Stomach (tissue), 9 donors: ENCODE results near the gene SLC27A4. TPM values are rescaled to one million over a fixed set of nuclear protein-coding genes. Genes with fewer than 3 reads are reported as not detected.
A peak's percentile ranks its signal among the peaks of the same experiment; 100 is the strongest.

Experiments
- DNase-seq, 2 donors: peaks; one replicate each; pipeline versions ENCODE4 v3.0.0 to v3.0.0-alpha.2; 2013 to 2019
- H3K27ac ChIP-seq, 5 donors: fragments of 200-600 bp in 4 of 5; sonication (generic) in 4 of 5; one replicate each; pipeline ENCODE4 v1.5.1; 2013 to 2019; ENCODE audit warnings: mild to moderate bottlenecking in 1 of 5, moderate library complexity in 1 of 5
- H3K27me3 ChIP-seq, 3 donors: fragments of 200-600 bp; sonication (generic); one replicate each; pipeline ENCODE4 v1.5.1; 2017 to 2019; ENCODE audit warnings: mixed run types in 1 of 3
- H3K36me3 ChIP-seq, 4 donors: fragments of 200-600 bp; sonication (generic); 1 replicate in 3 of 4; 2 replicates in 1 of 4; pipeline ENCODE4 v1.5.1; 2016 to 2019
- H3K4me1 ChIP-seq, 4 donors: fragments of 200-600 bp; sonication (generic); one replicate each; pipeline ENCODE4 v1.5.1; 2016 to 2019
- H3K4me3 ChIP-seq, 4 donors: fragments of 200-600 bp; sonication (generic) in 3 of 4; one replicate each; pipeline ENCODE4 v1.5.1; 2016 to 2019; ENCODE audit warnings: mild to moderate bottlenecking in 1 of 4
- H3K9me3 ChIP-seq, 4 donors: fragments of 200-600 bp; sonication (generic); one replicate each; pipeline ENCODE4 v1.5.1; 2016 to 2019
- EP300 ChIP-seq: sonication (generic); formaldehyde crosslinking; IDR thresholded peaks from one replicate; pipeline ENCODE4 v1.6.1; 2017; ENCODE audit warnings: antibody characterized with exemption
- POLR2A ChIP-seq, 4 donors: fragments of 450-650 bp; IDR thresholded peaks; one replicate each; pipeline ENCODE4 v1.6.1; 2016; ENCODE audit warnings: antibody characterized with exemption in 4 of 4, control low read depth in 2 of 4, mild to moderate bottlenecking in 1 of 4, moderate library complexity in 1 of 4
- POLR2AphosphoS5 ChIP-seq, 3 donors: sonication (generic); formaldehyde crosslinking; IDR thresholded peaks; one replicate each; pipeline ENCODE4 v1.6.1; 2016; ENCODE audit warnings: antibody characterized with exemption in 3 of 3
- WGBS, 5 donors: extraction: QIAGEN DNeasy Blood & Tissue Kit in 3 of 5; methylation state at CpG; one replicate each; pipeline versions ENCODE4 v1.1.5 to v1.1.7; 2013 to 2018; 5-methylcytosine and 5-hydroxymethylcytosine counted together
- intact Hi-C: fragments of 100-400 bp; cut with DNase I; formaldehyde crosslinking; loops from one replicate; pipeline ENCODE4 v1.15.1; 2023; ENCODE audit warnings: low total_unique reads
- polyA plus RNA-seq, 3 donors: library from polyadenylated mRNA; stranded (reverse); fragments of 200-250 nt; gene quantifications; one replicate each; pipeline ENCODE4 v1.2.3, GENCODE V29; 2013
- total RNA-seq, 5 donors: library from RNA; depleted of rRNA; stranded (reverse); fragments of >200 nt; gene quantifications; one replicate each; pipeline versions ENCODE4 v1.1.0 to v1.2.3, GENCODE V29; 2014 to 2016
- TF ChIP-seq, protein P1 (sequence below), 7 experiments: fragments of 450-650 bp in 4 of 7; fragments of 200-600 bp in 3 of 7; sonication (generic) in 3 of 7; IDR thresholded peaks; one replicate each; pipeline ENCODE4 v1.5.1; 2016 to 2019; ENCODE audit warnings: antibody characterized with exemption in 7 of 7, control low read depth in 2 of 7, mild to moderate bottlenecking in 1 of 7
- donor health status: healthy with polysubstance abuse.
- donor health status: Bipolar disorder and iron deficiency.
- donor health status: healthy.

The SLC27A4 gene
- total and polyA plus RNA-seq, 8 donors = 6.0 to 200 (median 21.2) TPM

DNA sequence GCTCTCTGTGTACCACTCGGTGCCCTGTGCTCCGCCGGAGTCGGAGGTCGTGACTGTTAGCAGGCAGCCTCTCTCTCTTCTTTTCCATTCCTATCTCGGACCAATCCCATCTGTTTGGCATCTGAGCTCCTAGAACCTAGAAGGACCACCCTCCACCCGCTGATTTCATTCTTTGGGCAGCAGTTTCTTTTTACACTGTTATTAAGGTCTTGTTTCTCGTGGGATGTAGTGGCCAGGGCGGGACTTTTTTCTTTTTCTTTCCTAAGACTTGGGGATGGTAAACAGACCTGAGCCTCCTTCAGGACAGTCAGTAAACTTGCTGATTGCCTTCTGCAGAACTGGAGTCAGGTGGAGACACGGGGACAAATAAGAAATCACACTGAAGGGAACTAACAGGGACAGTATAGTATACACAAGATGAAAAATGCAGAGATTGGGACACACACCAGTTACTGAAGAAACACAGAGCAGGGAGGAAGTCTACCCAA is 31.3 kb downstream of the SLC27A4 start:
- Histone ChIP-seq H3K4me1 (peaks cover 20 to 42% (median 32%) of the 10 kb centered on the region in 4 donors), H3K27me3 (no peaks in the 10 kb centered on the region), H3K27ac (peak overlapping the region; percentile 59 to 95 (median 91)), H3K9me3 (no peaks in the 10 kb centered on the region), H3K36me3 (peaks cover 0 to 33% (median 28%) of the 10 kb centered on the region in 4 donors), H3K4me3 (peak overlapping the region; percentile 65 to 92 (median 78))
- no peak for DNase-seq
- intact Hi-C loops = loop anchor here (10.0 kb wide), 1 partner anchor 123 kb away; no protein-coding TSS in a partner anchor
- 0 to 1% (median 1%) methylated on average over 10 of the region's 10 CpGs for WGBS, 5 donors
- TF ChIP-seq, protein P1, sequence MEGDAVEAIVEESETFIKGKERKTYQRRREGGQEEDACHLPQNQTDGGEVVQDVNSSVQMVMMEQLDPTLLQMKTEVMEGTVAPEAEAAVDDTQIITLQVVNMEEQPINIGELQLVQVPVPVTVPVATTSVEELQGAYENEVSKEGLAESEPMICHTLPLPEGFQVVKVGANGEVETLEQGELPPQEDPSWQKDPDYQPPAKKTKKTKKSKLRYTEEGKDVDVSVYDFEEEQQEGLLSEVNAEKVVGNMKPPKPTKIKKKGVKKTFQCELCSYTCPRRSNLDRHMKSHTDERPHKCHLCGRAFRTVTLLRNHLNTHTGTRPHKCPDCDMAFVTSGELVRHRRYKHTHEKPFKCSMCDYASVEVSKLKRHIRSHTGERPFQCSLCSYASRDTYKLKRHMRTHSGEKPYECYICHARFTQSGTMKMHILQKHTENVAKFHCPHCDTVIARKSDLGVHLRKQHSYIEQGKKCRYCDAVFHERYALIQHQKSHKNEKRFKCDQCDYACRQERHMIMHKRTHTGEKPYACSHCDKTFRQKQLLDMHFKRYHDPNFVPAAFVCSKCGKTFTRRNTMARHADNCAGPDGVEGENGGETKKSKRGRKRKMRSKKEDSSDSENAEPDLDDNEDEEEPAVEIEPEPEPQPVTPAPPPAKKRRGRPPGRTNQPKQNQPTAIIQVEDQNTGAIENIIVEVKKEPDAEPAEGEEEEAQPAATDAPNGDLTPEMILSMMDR (IDR thresholded peaks at IDR 0.05) = no peak
- TF ChIP-seq POLR2AphosphoS5 (IDR thresholded peaks at IDR 0.05) (no peak), EP300 (no peak), POLR2A (IDR thresholded peaks at IDR 0.05) (no peak)

DNA sequence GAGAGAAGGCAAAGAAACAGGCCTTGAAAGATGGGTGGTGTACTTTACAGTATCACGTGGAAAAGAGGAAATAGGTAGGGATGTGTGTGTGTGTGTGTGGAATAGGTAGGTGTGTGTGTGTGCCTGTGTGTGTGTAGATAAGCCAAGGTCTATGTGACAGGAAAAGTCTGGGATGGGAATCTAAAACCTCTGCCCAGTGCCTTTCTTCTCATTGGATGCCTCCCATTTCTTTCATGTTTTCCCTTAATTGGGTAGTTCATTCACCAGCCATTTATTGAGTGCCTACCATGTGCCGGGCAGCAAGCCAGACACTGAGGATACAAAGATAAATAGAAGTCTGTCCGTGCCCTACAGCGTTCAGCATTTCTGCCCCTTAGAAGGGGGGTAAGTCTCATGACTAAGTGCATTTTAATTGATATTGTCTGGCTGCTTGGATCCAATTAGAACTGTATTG is 31.9 kb downstream of the SLC27A4 start:
- H3K4me1 ChIP-seq = peaks cover 20 to 42% (median 32%) of the 10 kb centered on the region in 4 donors
- peak overlapping the region; percentile 65 to 92 (median 78) for H3K4me3 ChIP-seq
- intact Hi-C loops = loop anchor here (10.0 kb wide), 1 partner anchor 123 kb away; no protein-coding TSS in a partner anchor
- peak in 1 of 2 donors; percentile 49 for DNase-seq
- H3K27ac ChIP-seq = peak overlapping the region in 4 of 5 donors; percentile 91 to 95 (median 92)
- peaks cover 0 to 35% (median 28%) of the 10 kb centered on the region in 4 donors for H3K36me3 ChIP-seq
- no peaks in the 10 kb centered on the region for H3K9me3 ChIP-seq
- H3K27me3 ChIP-seq = no peaks in the 10 kb centered on the region
- 17 to 33% (median 24%) methylated on average over 4 of the region's 4 CpGs for WGBS, 5 donors
- TF ChIP-seq EP300 = no peak
- no peak for TF ChIP-seq POLR2A (IDR thresholded peaks at IDR 0.05)
- TF ChIP-seq, protein P1 (IDR thresholded peaks at IDR 0.05) = no peak
- TF ChIP-seq POLR2AphosphoS5 (IDR thresholded peaks at IDR 0.05) = no peak

DNA sequence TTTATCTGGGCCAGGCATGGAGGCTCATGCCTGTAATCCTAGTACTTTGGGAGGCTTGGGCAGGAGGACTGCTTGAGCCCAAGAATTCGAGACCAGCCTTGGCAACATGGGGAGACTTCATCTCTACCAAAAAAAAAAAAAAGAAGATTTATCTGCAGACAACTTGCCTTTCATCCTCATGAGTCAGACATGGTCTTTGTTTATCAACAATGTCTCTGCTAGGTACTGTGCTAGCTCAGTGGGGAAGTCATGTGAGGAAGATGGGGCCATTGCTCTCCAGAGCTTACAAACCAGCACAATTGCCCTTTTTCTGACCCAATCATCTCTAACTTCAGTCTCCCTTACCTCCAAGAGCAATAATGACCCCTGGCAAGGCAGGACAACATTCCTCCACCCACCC is 32.5 kb downstream of the SLC27A4 start:
- H3K4me1 ChIP-seq = peaks cover 20 to 42% (median 32%) of the 10 kb centered on the region in 4 donors
- peaks cover under 1 to 37% (median 32%) of the 10 kb centered on the region in 4 donors for H3K36me3 ChIP-seq
- H3K27me3 ChIP-seq = no peaks in the 10 kb centered on the region
- TF ChIP-seq POLR2AphosphoS5 (IDR thresholded peaks at IDR 0.05) (no peak), EP300 (no peak), POLR2A (IDR thresholded peaks at IDR 0.05) (no peak)
- TF ChIP-seq, protein P1 (IDR thresholded peaks at IDR 0.05) = no peak
- 57 to 86% (median 76%) methylated on average over 1 of the region's 1 CpG for WGBS, 5 donors
- peak overlapping the region in 1 of 5 donors; percentile 91 for H3K27ac ChIP-seq
- peak overlapping the region in 1 of 4 donors; percentile 92 for H3K4me3 ChIP-seq
- intact Hi-C loops = loop anchor here (10.0 kb wide), 1 partner anchor 122 kb away; no protein-coding TSS in a partner anchor
- DNase-seq = no peak
- no peaks in the 10 kb centered on the region for H3K9me3 ChIP-seq

- Histone ChIP-seq H3K4me1 (peaks cover 20 to 42% (median 32%) of the 10 kb centered on the region in 4 donors), H3K9me3 (no peaks in the 10 kb centered on the region), H3K27me3 (no peaks in the 10 kb centered on the region), H3K27ac (no peak overlapping the region), H3K36me3 (peaks cover 5 to 51% (median 47%) of the 10 kb centered on the region in 4 donors), H3K4me3 (no peak overlapping the region)
- intact Hi-C loops = loop anchor here (10.0 kb wide), 1 partner anchor 121 kb away; no protein-coding TSS in a partner anchor
- 72 to 86% (median 84%) methylated on average over 8 to 9 of the region's 9 CpGs for WGBS, 5 donors
- TF ChIP-seq, protein P1 (IDR thresholded peaks at IDR 0.05) = no peak
- TF ChIP-seq POLR2AphosphoS5 (IDR thresholded peaks at IDR 0.05) (no peak), POLR2A (IDR thresholded peaks at IDR 0.05) (no peak), EP300 (no peak)
- DNase-seq = no peak
Measured at GRCh38 chr9:128374221-128374675, 33.9 kb downstream of the SLC27A4 start.
